OCI-LY3 (cell line): ENCODE measurements around the gene SHISA3.

ENCODE experiments used
- H2AFZ ChIP-seq: fragments of 200-600, 300-600 bp; shearing (Covaris generic); 2 replicates; pipeline ENCODE4 v1.6.0; 2014; ENCODE audit warnings: antibody characterized with exemption, low read depth, low read length
- H3K27ac ChIP-seq: fragments of 200-600, 300-600 bp; sonication (generic); 2 replicates; pipeline ENCODE4 v1.5.1; 2014; ENCODE audit warnings: mild to moderate bottlenecking, low read length, moderate library complexity, mixed read lengths
- H3K27me3 ChIP-seq: fragments of 200-600, 300-600 bp; sonication (generic); 2 replicates; pipeline ENCODE4 v1.6.1; 2014; ENCODE audit warnings: low read depth, low read length, mixed read lengths
- H3K36me3 ChIP-seq: fragments of 200-600, 300-600 bp; sonication (generic); replicated peaks from 2 replicates; pipeline ENCODE3; 2014; ENCODE audit warnings: low read depth, low read length, mixed read lengths
- H3K4me1 ChIP-seq: fragments of 300-600, 200-600 bp; sonication (generic); 2 replicates; pipeline ENCODE4 v1.6.1; 2014; ENCODE audit warnings: low read length, mixed read lengths
- H3K4me2 ChIP-seq: fragments of 200-600, 300-600 bp; sonication (generic); 2 replicates; pipeline ENCODE4 v1.6.1; 2014; ENCODE audit warnings: low read length, mixed read lengths
- H3K4me3 ChIP-seq: fragments of 300-600, 200-600 bp; sonication (generic); 2 replicates; pipeline ENCODE4 v1.5.1; 2014; ENCODE audit warnings: antibody characterized with exemption, mild to moderate bottlenecking, low read length, moderate library complexity
- H3K79me2 ChIP-seq: fragments of 300-600, 200-600 bp; shearing (Covaris generic); 2 replicates; pipeline ENCODE4 v1.6.1; 2014; ENCODE audit warnings: mild to moderate bottlenecking, low read length, mixed read lengths
- H3K9ac ChIP-seq: fragments of 300-600, 200-600 bp; shearing (Covaris generic); 2 replicates; pipeline ENCODE4 v1.6.0; 2014; ENCODE audit warnings: mild to moderate bottlenecking, low read length, moderate library complexity
- H3K9me3 ChIP-seq: fragments of 200-600, 300-600 bp; shearing (Covaris generic); 2 replicates; pipeline ENCODE4 v1.6.1; 2014; ENCODE audit warnings: low read length, mixed read lengths; ENCODE audit not compliant: insufficient read depth
- H4K20me1 ChIP-seq: fragments of 200-600, 300-600 bp; sonication (generic); 2 replicates; pipeline ENCODE4 v1.6.1; 2016; ENCODE audit warnings: low read length, mixed read lengths; ENCODE audit not compliant: insufficient read depth
- EZH2phosphoT487 ChIP-seq: fragments of 200-600 bp; shearing (Covaris generic); IDR thresholded peaks from 2 replicates; pipeline ENCODE4 v1.6.1; 2018; ENCODE audit warnings: antibody characterized with exemption, mixed run types, low read depth
- TF ChIP-seq, protein P1 (sequence below): fragments of 200-600, 300-600 bp; sonication (generic); IDR thresholded peaks from 2 replicates; pipeline ENCODE4 v1.5.1; 2014; ENCODE audit warnings: antibody characterized with exemption, low read length, low read depth

The SHISA3 gene

DNA sequence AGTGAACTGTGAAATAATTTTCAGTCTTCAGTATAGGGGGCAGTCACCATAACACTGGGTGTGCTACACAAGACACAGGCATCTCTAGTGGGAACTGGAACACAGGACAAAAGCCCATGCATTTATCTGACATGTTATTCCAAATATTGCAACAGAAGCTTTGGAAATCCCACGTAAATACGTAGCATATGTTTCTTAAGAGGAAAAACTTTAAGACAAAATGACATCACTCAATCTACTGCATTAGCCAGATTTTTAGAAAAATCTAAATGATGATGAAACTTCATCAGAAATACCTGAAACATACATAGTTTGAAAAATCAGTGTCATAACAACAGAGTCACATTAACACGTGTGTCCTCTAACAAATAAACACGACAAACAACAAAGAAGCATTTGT lies 14.5 kb downstream of the SHISA3 start:
- Histone ChIP-seq H4K20me1 (no peaks in the 10 kb centered on the region), H3K36me3 (no peaks in the 10 kb centered on the region), H3K9me3 (no peaks in the 10 kb centered on the region), H3K4me3 (peak overlapping the region; percentile 70), H2AFZ (no peak overlapping the region), H3K9ac (peak overlapping the region; percentile 68), H3K4me1 (peaks cover 75% of the 10 kb centered on the region), H3K79me2 (peaks cover 30% of the 10 kb centered on the region), H3K27me3 (no peaks in the 10 kb centered on the region), H3K27ac (peak overlapping the region; percentile 95), H3K4me2 (peak overlapping the region; percentile 83)
- TF ChIP-seq, protein P1, sequence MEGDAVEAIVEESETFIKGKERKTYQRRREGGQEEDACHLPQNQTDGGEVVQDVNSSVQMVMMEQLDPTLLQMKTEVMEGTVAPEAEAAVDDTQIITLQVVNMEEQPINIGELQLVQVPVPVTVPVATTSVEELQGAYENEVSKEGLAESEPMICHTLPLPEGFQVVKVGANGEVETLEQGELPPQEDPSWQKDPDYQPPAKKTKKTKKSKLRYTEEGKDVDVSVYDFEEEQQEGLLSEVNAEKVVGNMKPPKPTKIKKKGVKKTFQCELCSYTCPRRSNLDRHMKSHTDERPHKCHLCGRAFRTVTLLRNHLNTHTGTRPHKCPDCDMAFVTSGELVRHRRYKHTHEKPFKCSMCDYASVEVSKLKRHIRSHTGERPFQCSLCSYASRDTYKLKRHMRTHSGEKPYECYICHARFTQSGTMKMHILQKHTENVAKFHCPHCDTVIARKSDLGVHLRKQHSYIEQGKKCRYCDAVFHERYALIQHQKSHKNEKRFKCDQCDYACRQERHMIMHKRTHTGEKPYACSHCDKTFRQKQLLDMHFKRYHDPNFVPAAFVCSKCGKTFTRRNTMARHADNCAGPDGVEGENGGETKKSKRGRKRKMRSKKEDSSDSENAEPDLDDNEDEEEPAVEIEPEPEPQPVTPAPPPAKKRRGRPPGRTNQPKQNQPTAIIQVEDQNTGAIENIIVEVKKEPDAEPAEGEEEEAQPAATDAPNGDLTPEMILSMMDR = no peak
- TF ChIP-seq EZH2phosphoT487 = no peak

GRCh38 chr4:42412251-42412650 lies 15.0 kb downstream of the SHISA3 start:
- peak overlapping the region; percentile 68 for H3K9ac ChIP-seq
- H3K4me1 ChIP-seq = peaks cover 80% of the 10 kb centered on the region
- H3K4me3 ChIP-seq = peak overlapping the region; percentile 70
- TF ChIP-seq EZH2phosphoT487 = no peak
- TF ChIP-seq, protein P1 = no peak
- H3K79me2 ChIP-seq = peaks cover 30% of the 10 kb centered on the region
- peak overlapping the region; percentile 95 for H3K27ac ChIP-seq
- no peaks in the 10 kb centered on the region for H3K27me3 ChIP-seq
- no peaks in the 10 kb centered on the region for H3K36me3 ChIP-seq
- no peak overlapping the region for H2AFZ ChIP-seq
- H3K9me3 ChIP-seq = no peaks in the 10 kb centered on the region
- peak overlapping the region; percentile 83 for H3K4me2 ChIP-seq
- H4K20me1 ChIP-seq = no peaks in the 10 kb centered on the region

DNA sequence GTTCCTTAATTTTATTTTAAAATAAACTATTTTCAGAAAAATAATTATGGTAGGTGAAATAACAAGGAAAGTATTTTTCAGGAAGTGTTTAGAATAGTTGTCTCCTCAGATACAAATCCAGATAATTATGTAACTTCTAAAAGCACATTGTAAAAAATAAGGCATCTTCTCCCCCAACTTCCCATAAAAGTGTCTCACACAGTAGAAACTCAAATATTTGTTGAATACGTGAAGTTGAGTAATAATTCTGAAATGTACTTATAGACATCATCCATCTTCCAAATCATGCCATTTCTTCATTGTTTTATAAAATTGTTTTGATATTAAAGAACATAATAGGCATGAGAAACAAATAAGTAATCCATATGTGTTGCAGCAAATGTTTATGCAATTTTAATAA lies 18.0 kb downstream of the SHISA3 start:
- Histone ChIP-seq H2AFZ (no peak overlapping the region), H4K20me1 (no peaks in the 10 kb centered on the region), H3K4me1 (peaks cover 76% of the 10 kb centered on the region), H3K27ac (peak overlapping the region; percentile 95), H3K79me2 (peaks cover 24% of the 10 kb centered on the region), H3K4me2 (peak overlapping the region; percentile 59), H3K9me3 (no peaks in the 10 kb centered on the region), H3K27me3 (no peaks in the 10 kb centered on the region), H3K4me3 (peak overlapping the region; percentile 5; the same call in 1 of the 2 replicates), H3K36me3 (peaks cover 5% of the 10 kb centered on the region), H3K9ac (peak overlapping the region; percentile 68)
- TF ChIP-seq EZH2phosphoT487 = no peak
- TF ChIP-seq, protein P1 = no peak

DNA sequence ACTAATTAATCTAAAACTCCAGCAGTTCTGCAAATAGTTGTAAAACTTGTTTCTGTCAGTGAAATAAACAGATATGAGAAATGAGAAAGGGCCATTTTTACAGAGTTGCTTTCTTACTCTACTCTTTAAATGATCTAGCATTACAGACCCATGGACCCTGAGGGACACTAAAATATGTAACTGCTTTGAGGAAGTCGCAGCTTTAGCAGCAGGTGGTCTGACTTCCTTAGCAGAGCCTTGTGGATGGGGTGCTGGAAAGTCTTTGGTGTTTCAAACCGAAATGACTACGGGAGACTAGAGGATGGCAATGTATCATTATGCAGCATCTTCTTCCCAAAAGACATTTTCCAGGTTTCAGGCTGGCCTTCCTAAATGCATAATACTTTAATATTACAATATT lies 18.7 kb downstream of the SHISA3 start:
- H3K79me2 ChIP-seq = peaks cover 17% of the 10 kb centered on the region
- peak overlapping the region; percentile 59 for H3K4me2 ChIP-seq

More for the DNA sequence above, 18.7 kb downstream of the SHISA3 start:
- Histone ChIP-seq H3K9ac (peak overlapping the region; percentile 68), H3K9me3 (no peaks in the 10 kb centered on the region), H3K36me3 (peaks cover 5% of the 10 kb centered on the region), H3K27ac (peak overlapping the region; percentile 95), H3K4me3 (peak overlapping the region; percentile 5; the same call in 1 of the 2 replicates), H3K4me1 (peaks cover 70% of the 10 kb centered on the region), H2AFZ (no peak overlapping the region), H3K27me3 (no peaks in the 10 kb centered on the region), H4K20me1 (no peaks in the 10 kb centered on the region)
- TF ChIP-seq EZH2phosphoT487 = no peak
- TF ChIP-seq, protein P1 = no peak
